HG02973 (cell line): ENCODE results near the gene KRT4.
"Not testable (repeated sequence)": the region's sequence is repeated elsewhere in the genome, so short reads cannot be mapped to it uniquely, and the experiment has no call there.

ENCODE experiments used
- ATAC-seq: cut with Tn5 transposase; IDR thresholded peaks from one replicate; pipeline ENCODE4 v1.9.1; 2021; ENCODE audit warnings: moderate library complexity; ENCODE audit not compliant: unreplicated experiment

The KRT4 gene

GRCh38 chr12:52776435-52776834 is 37.5 kb downstream of the KRT4 start:
- ATAC-seq: no peak

- no peak for ATAC-seq
Measured at GRCh38 chr12:52774629-52775250, 39.2 kb downstream of the KRT4 start.

- ATAC-seq: no peak
Measured at GRCh38 chr12:52772772-52773171, 41.1 kb downstream of the KRT4 start.

- no peak for ATAC-seq
Measured at GRCh38 chr12:52772188-52772587, 41.7 kb downstream of the KRT4 start.

- no peak for ATAC-seq
Measured at GRCh38 chr12:52771505-52771904, 42.4 kb downstream of the KRT4 start.

- no peak for ATAC-seq
Measured at GRCh38 chr12:52771088-52771487, 42.8 kb downstream of the KRT4 start.

GRCh38 chr12:52769946-52770345 is 44.0 kb downstream of the KRT4 start:
- ATAC-seq: no peak

GRCh38 chr12:52769354-52769753 is 44.6 kb downstream of the KRT4 start:
- ATAC-seq: no peak

- no peak for ATAC-seq
Measured at GRCh38 chr12:52768479-52769200, 45.3 kb downstream of the KRT4 start.

- ATAC-seq: no peak
Measured at GRCh38 chr12:52767427-52767826, 46.5 kb downstream of the KRT4 start.

- ATAC-seq: no peak
Measured at GRCh38 chr12:52767020-52767379, 46.9 kb downstream of the KRT4 start.

- ATAC-seq: no peak
Measured at GRCh38 chr12:52766351-52767019, 47.4 kb downstream of the KRT4 start.

- no peak for ATAC-seq
Measured at GRCh38 chr12:52765702-52766101, 48.2 kb downstream of the KRT4 start.

GRCh38 chr12:52763991-52764390 is 49.9 kb downstream of the KRT4 start:
- no peak for ATAC-seq

- no peak for ATAC-seq
Measured at GRCh38 chr12:52763036-52763659, 50.8 kb downstream of the KRT4 start.

- ATAC-seq: no peak
Measured at GRCh38 chr12:52761802-52762201, 52.1 kb downstream of the KRT4 start.

- ATAC-seq: not testable (repeated sequence)
Measured at GRCh38 chr12:52761218-52761617, 52.7 kb downstream of the KRT4 start.

GRCh38 chr12:52760623-52761022 is 53.3 kb downstream of the KRT4 start:
- no peak for ATAC-seq

- ATAC-seq: no peak
Measured at GRCh38 chr12:52759695-52760094, 54.2 kb downstream of the KRT4 start.

- no peak for ATAC-seq
Measured at GRCh38 chr12:52759218-52759617, 54.7 kb downstream of the KRT4 start.

GRCh38 chr12:52757449-52758176 is 56.3 kb downstream of the KRT4 start:
- no peak for ATAC-seq
